NCI-H1436 treated with DMSO at 0.1 percent for 48 hours (cell line): Measurements from ENCODE around the gene COL15A1.

Experiments
- DNase-seq: peaks from one replicate; lab custom pipeline; 2025; lab: John Stamatoyannopoulos, UW

Gene COL15A1

DNA sequence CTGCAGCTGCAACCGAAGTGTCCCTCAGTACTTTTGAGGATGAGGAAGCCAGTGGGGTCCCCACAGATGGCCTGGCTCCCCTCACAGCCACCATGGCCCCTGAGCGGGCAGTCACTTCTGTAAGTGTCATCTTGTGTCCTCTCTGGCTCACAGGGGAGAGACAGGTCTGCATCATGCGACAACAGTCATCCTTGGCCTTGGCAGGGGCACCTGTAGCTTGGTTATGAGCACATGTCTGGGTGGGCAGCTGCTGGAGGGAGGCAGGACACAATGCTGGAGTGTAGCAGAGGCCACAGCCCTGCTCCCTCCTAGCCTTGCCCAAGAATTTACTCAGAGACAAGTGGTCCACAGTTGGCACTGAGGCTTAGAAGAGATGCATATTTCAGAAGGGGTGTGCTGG, 71.7 kb downstream of the COL15A1 start:
- no peak for DNase-seq

DNA sequence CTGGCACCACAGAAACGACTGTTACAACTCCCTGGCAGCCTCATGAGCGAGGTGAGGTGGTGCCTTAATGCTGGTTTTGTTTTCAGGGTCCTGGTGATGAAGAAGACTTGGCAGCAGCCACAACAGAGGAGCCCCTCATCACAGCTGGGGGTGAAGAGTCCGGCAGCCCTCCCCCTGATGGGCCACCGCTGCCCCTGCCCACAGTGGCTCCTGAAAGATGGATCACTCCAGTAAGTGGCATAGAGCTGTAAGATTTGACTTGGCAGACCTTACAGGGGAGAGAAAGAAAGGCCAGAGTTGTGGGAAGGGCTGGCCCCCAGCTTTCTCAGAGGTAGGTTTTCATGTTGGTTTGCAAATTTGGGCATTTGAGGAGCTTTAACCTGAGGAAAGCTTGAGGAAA, 72.2 kb downstream of the COL15A1 start:
- DNase-seq: no peak

DNA sequence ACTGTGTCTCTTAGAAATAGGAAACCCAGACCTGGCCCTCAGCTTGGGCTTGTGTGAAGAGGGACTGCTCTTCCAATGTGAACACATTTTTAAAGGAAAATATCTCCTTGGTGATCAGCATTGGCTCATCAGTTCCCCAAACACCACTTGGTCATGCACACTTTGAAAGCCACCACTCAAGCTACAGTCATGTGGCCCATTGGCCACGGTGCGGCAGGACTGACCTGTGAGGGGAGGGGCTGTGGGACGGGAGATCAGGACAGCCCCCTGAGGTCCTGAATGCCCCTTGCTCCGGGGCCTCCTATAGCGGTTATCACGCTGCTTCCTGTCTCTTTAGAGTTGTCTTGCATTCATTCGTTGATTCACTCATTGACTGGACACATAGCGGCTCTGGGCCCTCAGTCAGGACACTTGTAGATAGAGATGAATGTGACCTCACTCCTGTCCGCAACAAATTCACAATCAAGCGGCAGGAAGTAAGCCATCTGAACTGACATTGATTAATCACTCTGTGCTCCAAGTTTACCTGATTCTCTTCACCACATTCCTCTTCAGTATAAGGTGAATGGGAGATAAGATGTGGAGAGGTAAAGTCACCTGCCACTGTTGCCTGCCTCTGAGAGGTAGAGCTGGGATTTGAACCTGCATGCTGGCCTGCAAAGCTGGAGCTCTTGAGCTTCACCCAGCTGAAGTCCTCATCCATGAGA, 73.1 kb downstream of the COL15A1 start:
- no peak for DNase-seq

DNA sequence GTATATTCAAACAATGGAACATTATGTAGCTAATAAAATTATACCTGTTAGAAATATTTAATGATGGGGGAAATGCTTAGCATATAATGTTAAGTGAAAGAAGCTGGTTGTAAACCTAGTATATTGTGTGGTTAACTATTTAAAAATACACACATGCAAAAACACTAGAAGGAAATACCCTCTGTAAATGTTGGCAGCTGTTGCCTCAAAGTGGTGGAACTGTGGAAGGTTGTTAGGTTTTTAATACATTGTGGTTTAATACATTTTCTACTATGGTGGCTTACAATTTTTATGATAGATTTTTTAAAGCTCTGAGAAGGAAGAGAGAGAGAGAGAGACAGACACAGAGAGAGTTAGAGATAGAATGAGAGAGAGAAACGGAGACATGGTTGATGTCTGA, 74.9 kb downstream of the COL15A1 start:
- no peak for DNase-seq

DNA sequence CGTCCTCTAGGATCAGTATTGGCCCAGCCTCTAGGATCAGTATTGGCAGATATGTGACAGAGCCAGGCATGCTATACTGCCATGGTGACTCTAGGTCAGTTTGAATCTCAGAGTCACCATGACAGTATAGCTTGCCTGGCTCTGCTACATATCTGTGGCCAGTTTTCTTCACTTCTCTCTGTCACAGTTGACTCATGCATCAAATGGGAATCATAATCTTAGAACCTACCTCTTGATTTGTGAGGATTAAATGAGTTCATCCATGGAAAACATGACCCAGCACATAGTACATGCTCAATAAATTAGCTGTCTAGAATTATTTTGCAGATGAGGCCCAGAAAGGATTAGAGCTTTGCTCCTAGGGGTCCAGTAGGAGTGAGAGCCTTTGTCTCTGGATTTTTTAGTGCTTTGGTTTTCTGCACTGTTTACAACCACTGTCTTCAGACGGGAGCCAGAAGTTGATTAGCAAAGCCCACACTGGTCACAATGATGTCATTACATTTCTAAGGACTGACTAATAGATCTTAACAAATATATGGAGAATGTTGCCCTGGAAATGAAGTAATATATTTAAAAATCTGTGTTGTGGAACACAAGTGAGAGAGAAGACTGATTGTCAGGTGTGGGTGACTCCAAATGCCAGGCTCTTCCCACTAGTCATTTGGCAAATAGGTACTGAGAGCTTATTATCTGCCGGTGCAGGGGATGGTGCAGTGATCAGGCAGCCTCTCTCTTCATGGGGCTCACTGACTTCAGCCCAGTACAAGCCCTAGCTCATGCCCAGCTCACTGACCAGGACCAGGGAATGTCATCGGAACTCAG, 76.0 kb downstream of the COL15A1 start:
- no peak for DNase-seq

DNA sequence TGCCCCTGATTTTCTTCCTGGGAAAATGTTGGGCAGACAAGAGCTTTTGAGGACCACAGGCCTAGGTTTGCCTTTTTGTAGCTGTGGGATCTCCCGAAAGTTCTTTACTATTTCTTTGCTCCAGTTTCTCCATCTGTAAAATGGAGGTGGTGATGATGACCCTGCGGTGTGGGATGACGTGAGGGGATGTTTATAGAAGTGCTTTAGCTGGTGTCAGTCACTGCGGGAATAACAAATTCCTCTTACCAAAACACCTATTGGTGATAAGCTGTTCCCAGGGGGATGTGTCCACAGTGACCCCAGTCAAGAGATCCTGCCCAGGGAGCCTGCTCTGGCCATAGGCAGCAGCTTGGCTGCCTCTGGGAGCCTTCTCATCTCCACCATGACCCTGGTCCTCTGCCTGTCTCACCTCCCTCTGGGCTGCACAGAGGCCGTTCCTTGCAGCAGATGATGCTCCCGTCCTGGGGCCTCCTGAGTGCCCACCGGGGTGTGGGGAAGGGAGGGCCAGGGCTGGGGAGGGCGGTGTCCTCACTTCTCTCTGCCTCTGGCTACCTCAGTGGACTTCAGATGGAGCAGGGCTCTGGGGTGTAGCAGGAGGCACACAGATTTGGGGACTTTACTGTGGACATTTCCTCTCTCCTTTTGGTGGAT, 77.2 kb downstream of the COL15A1 start:
- no peak for DNase-seq

DNA sequence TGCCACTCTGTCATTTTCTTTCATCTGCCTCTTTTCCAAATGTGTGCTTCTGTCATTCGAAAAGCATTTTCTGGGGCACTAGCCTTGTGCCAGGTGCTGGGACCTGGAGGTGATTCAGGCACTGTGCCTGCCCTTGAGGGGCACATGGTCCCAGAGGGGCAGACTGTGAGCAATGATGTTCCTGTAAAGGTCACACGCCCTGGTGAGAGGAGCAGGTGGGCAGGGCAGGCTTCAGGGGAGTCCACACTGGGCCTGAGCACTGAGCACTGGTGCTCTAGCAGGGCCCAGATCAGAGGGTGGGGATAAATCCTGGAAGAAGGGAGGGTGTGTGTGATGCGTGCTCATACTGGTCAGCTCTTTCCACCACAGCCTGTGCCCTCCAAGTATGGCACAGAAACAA, 77.8 kb downstream of the COL15A1 start:
- DNase-seq: no peak

DNA sequence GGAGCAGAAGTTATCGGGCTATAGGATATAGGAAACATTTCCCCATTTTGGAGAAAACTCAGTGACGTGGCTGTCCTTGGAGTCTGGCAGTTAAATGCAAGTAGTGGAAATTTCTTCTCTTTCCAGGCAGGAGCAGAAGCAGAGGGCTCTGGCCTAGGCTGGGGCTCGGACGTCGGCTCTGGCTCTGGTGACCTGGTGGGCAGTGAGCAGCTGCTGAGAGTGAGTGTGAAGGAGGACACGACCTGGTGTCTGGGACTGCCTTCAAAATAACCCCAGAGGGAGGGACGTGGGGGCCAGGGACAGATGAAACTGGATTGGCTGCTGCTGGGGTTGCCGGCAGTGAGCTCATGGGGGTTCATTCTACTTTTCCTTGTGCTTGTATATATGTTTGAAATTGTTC, 79.5 kb downstream of the COL15A1 start:
- no peak for DNase-seq

DNA sequence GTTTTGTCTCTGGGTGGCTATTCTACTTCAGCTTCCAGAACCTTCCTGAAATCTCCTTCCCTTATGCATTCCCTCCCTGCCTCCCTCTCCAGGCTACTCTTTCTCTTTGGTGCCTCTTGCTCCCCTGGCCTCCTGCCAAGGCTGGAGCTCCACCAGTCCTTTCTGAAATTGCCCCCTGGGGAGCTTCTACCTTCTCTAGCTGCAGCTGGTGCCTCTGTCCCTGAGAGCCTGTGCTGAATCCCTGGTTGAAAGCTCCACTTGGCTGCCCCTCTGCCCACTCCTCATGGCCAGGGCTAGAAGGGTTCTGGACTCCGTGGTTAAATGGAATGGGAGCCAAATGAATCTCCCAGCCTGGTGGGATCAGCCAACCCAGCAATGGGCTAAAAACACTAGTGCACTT, 80.1 kb downstream of the COL15A1 start:
- DNase-seq: peak; percentile 88

DNA sequence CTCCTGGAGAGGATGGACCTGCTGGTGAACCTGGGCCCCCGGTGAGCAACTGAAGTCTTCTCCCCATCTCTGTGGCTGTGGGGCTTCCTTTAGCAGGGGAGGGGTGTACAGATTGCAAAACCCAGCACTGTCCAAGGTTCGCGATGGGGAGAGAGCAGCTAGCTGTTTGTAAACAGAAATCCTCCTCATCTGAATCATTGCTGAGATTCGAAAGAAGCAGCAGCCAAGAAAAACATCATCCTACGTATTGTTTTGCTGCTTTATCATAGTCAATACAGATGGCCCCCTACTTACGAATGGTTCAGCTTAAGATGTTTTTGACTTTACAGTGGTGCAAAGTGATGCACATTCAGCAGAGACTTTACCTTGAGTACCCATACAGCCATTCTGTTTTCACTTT, 81.3 kb downstream of the COL15A1 start:
- DNase-seq: no peak

DNA sequence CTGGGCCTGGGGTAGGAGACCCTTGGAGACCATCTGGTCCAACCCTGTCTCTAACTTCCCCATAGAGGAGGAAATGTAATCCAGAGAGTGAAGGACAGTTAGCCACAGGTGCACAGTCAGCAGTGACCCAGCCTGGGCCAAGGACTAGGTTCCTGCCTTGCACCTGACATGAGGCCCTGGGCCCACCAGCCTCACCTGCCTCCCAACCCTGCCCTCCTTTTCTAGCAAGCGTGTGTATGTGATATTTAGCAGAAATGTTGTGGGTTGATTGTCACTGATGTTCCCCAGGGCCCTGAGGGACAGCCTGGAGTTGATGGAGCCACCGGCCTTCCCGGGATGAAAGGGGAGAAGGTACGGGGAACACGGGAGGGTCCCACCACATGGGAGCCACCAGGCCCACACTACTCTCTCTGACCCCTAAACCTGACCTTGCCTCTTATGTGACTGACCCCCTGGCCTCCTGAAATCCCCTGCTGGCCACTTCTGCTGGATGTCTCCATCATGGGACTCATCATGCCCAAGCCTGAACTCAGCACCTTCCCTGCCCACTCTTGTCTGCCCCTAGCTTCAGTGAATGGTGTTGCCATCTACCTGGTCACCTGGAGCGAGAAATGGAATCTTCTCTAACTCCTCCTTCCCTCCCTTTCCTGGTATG, 82.0 kb downstream of the COL15A1 start:
- DNase-seq: no peak

DNA sequence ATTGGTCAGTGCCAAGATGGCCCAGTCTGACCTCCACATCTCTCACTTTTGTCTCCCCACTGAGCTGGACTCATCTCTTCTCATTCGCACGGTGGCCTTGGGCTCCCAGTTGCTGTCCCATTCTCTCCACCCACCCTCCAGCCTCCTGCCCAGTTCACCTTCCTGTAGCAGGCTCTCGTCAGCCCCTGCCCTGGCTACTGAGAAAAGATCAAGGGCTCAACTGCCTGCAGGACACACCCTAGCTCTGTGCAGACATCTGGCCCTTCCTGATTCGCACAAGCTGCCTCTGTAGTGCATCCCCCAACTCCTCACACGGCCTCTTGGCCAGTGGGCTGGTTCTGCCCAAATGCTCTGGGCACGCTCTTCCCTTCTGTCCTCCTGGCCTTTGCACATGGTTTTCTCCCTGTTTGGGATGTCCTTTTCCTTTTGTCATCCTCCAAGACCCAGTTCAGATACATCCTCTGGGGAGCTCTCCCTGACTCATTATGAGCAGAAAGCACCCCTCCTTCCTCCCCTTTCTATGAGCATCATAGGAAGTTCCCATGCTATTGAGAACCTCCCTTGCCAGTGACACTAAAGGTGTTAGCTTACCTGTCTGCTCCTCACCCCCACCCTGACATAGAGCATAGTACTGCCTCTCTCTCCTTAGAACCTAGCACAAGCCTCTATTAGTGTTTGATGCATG, 82.7 kb downstream of the COL15A1 start:
- no peak for DNase-seq

DNA sequence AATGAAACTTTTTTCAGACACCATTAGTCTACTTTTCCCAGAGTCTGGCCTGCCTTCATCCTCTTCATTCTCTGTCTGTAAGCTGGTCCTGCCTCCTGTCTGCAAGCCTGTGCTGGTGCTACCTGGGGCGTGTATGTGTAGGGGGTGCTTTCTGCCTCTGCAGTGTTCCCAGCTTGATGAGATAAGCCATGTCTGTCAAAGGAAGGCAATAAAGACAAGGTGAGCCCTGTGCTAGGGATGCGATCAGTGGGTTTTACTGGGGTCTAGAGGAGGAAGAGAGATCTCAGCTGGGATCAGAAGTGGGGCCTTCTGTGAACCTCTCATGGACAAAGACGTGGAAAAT, 83.2 kb downstream of the COL15A1 start:
- DNase-seq: no peak

DNA sequence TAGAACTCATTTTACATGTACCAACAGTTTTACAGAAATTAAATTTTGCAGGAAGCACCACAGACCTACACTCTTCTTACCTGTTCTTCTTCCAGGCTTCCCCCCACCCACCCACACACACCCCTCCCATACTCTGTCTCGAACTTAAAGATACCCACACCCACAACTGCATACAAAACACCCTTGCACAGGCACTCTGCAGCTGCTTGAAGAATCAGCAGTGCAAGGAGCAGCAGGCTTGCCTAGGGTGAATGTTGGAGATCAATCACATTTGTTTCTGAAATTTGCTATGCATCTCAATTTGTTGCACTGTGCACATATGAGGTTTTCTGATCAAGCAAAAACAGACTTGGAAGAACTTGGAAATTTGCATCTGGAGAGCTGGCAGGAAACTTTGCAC, 83.7 kb downstream of the COL15A1 start:
- DNase-seq: no peak

DNA sequence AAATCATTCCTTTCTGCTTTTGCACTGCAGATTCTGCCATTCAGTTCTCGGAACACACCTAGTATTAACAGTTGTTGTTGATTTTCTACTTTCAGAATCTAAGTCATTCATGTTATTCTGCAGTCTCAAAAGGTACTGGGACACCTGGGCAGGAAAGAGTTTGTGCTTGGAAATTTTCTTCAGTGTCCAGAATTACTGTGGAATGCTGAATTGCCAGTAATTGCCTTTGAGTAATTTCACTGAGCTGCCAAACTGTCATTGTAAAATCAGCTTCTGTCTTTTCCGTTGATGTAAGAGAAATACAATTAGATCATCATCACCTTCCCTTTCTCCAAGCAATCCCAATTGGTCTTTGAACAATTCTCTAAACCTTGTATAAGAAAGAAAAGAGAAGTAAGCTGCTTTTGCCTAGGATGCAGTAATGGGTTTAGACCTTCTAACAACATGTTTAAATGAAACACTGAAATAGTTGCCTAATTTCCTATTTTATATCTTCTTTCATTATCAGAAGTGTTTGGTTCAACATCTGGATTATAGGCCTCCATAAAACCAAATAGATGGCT, 85.5 kb downstream of the COL15A1 start:
- no peak for DNase-seq

DNA sequence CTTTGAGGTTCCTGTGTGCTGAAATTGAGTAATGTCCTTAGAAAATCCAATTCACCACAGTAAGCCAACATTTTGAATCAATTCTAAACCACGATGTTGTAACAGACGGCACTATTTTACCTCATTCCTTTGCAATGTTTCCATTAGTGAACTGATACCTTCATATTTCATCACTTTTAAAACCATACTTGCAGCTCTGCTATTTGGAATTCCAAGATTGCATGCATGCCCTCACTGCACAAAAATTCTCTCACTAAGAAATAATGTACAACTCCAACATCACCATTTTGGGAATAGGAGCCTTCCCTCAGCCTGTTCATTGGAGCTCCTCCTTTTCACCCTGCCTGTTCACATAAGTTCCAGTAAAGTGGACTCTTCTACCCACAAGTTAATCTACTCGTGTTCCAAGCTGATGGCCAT, 86.4 kb downstream of the COL15A1 start:
- no peak for DNase-seq

DNA sequence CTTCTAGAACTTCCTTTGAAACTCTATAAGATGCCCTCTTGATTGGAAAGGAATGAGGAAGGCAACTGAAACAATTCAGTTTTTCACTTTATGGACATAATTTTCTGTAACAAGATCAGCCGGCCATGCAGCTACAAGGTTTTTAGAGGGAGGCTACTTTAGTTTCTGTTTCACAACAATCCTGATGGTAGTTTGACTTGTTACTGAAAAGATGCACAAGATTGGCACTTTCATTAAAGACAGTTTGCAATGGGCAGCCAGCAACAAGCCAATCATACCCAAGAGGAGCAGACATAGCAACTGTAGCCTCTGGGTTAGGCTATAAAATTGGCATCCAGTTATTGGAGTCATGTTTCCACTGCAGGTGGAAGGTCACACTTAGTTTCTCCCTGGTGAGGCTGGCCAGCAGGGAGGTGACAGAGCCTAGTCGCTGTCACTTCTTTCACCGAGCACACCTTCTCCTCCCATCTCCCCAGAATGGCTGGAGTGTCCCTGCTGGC, 87.0 kb downstream of the COL15A1 start:
- no peak for DNase-seq

DNA sequence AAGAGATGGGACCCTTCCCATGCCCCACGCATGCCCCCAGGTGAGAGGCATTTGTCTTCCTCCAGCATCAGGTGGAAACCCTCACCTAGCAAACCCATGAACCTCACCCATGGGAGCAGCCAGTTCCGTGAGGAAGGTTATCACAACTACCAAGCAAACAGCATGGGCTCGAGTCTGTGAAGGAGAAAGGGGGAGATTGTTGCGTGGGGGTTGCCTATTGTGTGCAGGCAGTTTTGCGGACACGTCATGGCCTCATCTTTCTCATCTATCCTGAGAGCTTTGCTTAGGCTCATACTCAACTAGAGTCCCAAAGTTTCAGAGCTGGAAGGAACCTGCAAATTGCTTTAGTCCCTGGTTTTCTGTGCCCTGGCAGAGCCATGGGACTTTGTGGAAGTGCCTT, 87.6 kb downstream of the COL15A1 start:
- no peak for DNase-seq

DNA sequence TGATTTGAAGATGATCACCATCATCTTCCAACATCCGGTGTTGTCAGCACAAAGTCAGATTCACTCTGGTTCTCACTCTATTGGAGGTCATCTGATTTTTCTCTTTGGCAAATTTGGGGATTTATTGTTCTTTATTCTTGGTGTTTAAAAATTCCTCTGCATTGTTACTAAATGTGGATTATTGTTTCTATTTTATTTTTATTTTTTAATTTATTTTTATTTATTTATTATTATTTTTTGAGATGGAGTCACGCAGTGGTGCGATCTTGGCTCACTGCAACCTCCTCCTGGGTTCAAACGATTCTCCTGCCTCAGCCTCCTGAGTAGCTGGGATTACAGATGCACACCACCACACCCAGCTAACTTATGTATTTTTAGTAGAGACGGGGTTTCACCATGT, 88.3 kb downstream of the COL15A1 start:
- no peak for DNase-seq

DNA sequence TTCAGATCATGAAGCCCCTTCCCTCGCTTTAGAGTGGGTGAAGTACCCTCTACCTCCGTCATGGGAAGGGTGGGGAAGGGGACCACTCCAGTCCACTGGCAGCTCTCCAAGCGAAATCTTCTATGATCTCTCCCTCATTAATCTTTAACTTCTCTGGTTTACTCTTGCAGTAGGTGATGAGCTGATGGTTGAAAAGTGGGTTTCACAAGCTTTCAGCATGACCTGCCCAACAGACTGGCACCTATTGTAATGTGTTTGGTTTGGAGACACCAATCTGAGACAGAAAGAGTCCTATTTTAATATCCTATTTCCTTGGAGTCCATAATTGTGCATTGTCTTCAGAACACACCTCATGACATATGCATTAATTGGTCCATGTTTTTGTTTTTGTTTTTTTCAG, 90.4 kb downstream of the COL15A1 start:
- DNase-seq: no peak

DNA sequence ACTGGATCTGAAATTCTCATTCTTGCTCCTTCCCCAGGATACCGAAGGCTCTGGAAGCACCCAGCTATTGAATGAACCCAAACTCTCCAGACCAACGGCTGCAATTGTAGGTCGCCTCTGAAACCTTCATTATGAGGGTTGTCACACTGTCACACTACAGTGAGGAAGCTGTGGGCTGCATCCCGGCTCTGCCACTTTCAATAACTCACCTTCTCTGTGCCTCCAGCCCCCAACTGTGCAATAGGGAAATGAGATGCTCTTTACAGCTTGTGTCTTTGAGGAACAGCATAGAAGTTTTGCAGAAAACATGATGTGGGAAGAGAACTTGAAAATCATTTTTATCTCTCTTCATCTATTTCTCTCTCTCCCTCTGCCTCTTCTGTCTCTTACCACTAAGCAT, 91.6 kb downstream of the COL15A1 start:
- no peak for DNase-seq
